ENCODE measurements around the gene CAPN7. TPM values are rescaled to one million over a fixed set of nuclear protein-coding genes. Genes with fewer than 3 reads are reported as not detected.
"Not testable (repeated sequence)": the region's sequence is repeated elsewhere in the genome, so short reads cannot be mapped to it uniquely, and the experiment has no call there.

CAPN7 gene
- total and polyA plus RNA-seq, 2 donors (not counting 1 experiment from before 2014, with no cell fraction given), result 40.4 to 85.9 TPM

DNA sequence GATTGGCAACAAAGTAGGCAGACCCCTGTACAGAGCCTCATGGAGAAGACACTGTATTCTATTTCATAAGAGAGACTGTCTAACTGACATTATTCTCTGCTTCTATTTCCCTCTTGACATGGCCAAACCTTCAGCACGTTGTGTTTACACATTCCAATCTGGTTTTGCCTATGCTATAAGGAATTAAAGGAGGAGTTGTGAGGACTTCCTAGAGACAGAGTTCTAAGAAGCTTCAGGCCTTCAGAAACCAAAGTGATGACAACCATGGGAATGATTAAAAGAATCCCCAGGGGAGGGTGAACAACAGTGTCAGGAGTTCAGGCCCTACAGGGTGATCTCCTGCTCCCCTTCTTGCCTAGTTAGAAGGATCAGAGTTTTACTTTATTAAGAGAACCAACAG is 44.9 kb upstream of the CAPN7 start:
- Mint-ChIP-seq H3K27ac (no peak overlapping the region), H3K4me1 (peaks cover 8% of the 10 kb centered on the region), H3K4me3 (no peak overlapping the region), H3K9me3 (ENCODE audit: insufficient read depth) (peaks cover 4% of the 10 kb centered on the region), H3K27me3 (peaks cover 14% of the 10 kb centered on the region)
- intact Hi-C loops (cut with micrococcal nuclease), result no loop called here
- WGBS (ENCODE audit: insufficient coverage), result no CpG with 5 or more reads among the region's 1 CpG
- Histone ChIP-seq H3K4me1 (ENCODE audit: control insufficient read depth in 2 of 2, insufficient read depth in 2 of 2, low read length in 2 of 2) (peaks cover 0 to 2% of the 10 kb centered on the region in 2 donors), H3K9me3 (ENCODE audit: control extremely low read depth in 1 of 3, control insufficient read depth in 2 of 3, insufficient read depth in 1 of 3, low read length in 2 of 3) (no peaks in the 10 kb centered on the region), H3K9ac (ENCODE audit: low read length) (no peak overlapping the region), H3K27ac (ENCODE audit: low read length in 2 of 2) (no peak overlapping the region), H3K36me3 (replicated peaks in 1 of 2; ENCODE audit: control extremely low read depth in 1 of 2, control insufficient read depth in 1 of 2, extremely low read depth in 1 of 2, insufficient read depth in 2 of 2, low read length in 1 of 2) (no peaks in the 10 kb centered on the region), H2AFZ (ENCODE audit: insufficient read depth, low read depth, low read length, poor library complexity, severe bottlenecking) (no peak overlapping the region), H3K27me3 (replicated peaks in 1 of 4; ENCODE audit: control extremely low read depth in 1 of 4, control insufficient read depth in 3 of 4, insufficient read depth in 4 of 4, low read length in 3 of 4) (peaks cover 0 to 11% (median 3%) of the 10 kb centered on the region in 4 experiments), H3K4me3 (ENCODE audit: control extremely low read depth in 1 of 5, extremely low read depth in 1 of 5, insufficient read depth in 1 of 5, low read depth in 2 of 5, low read length in 4 of 5) (no peak overlapping the region), H4K20me1 (ENCODE audit: control insufficient read depth, insufficient read depth, low read length, poor library complexity, severe bottlenecking) (no peaks in the 10 kb centered on the region), H3K79me2 (ENCODE audit: control insufficient read depth, insufficient read depth, low read length) (no peaks in the 10 kb centered on the region), H3K4me2 (replicated peaks; ENCODE audit: low read depth, low read length, poor library complexity, severe bottlenecking) (no peak overlapping the region)
- TF ChIP-seq CTCF (IDR thresholded peaks at IDR 0.05), result no peak
- no peak for TF ChIP-seq EZH2 (IDR thresholded peaks at IDR 0.05; ENCODE audit: borderline replicate concordance, insufficient read depth, low read depth, low read length, poor library complexity, severe bottlenecking)
- no peak for DNase-seq
- no peak for ATAC-seq (ENCODE audit: low read depth)
- ChIA-PET POLR2A (no interaction called here), CTCF (interaction anchor here (1.2 kb wide), 1 partner anchor 41 kb away, joined by 3 read pairs; no protein-coding TSS in a partner anchor)

DNA sequence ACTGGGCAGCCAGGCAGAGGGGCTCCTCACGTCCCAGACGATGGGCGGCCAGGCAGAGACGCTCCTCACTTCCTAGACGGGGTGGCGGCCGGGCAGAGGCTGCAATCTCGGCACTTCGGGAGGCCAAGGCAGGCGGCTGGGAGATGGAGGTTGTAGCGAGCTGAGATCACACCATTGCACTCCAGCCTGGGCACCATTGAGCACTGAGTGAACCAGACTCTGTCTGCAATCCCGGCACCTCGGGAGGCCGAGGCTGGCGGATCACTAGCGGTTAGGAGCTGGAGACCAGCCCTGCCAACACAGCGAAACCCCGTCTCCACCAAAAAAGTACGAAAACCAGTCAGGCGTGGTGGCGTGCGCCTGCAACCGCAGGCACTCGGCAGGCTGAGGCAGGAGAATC is 42.4 kb upstream of the CAPN7 start:
- H4K20me1 ChIP-seq (ENCODE audit: control insufficient read depth, insufficient read depth, low read length, poor library complexity, severe bottlenecking); DNase-seq; H3K9me3 Mint-ChIP-seq (ENCODE audit: insufficient read depth); H3K36me3 ChIP-seq (replicated peaks in 1 of 2; ENCODE audit: control extremely low read depth in 1 of 2, control insufficient read depth in 1 of 2, extremely low read depth in 1 of 2, insufficient read depth in 2 of 2, low read length in 1 of 2); H3K4me1 ChIP-seq (ENCODE audit: control insufficient read depth in 2 of 2, insufficient read depth in 2 of 2, low read length in 2 of 2); H3K27ac Mint-ChIP-seq; H3K4me1 Mint-ChIP-seq; H3K4me3 Mint-ChIP-seq; intact Hi-C loops (cut with micrococcal nuclease); H3K4me2 ChIP-seq (replicated peaks; ENCODE audit: low read depth, low read length, poor library complexity, severe bottlenecking); H2AFZ ChIP-seq (ENCODE audit: insufficient read depth, low read depth, low read length, poor library complexity, severe bottlenecking); CTCF ChIA-PET; ATAC-seq (ENCODE audit: low read depth); H3K27ac ChIP-seq (ENCODE audit: low read length in 2 of 2); H3K4me3 ChIP-seq (ENCODE audit: control extremely low read depth in 1 of 5, extremely low read depth in 1 of 5, insufficient read depth in 1 of 5, low read depth in 2 of 5, low read length in 4 of 5); H3K79me2 ChIP-seq (ENCODE audit: control insufficient read depth, insufficient read depth, low read length); H3K27me3 Mint-ChIP-seq; POLR2A ChIA-PET; H3K9ac ChIP-seq (ENCODE audit: low read length); H3K9me3 ChIP-seq (ENCODE audit: control extremely low read depth in 1 of 3, control insufficient read depth in 2 of 3, insufficient read depth in 1 of 3, low read length in 2 of 3); H3K27me3 ChIP-seq (replicated peaks in 1 of 4; ENCODE audit: control extremely low read depth in 1 of 4, control insufficient read depth in 3 of 4, insufficient read depth in 4 of 4, low read length in 3 of 4): not testable (repeated sequence)
- WGBS (ENCODE audit: insufficient coverage), result 96% methylated on average over 11 of the region's 24 CpGs
